HT1080 (cell line): ENCODE results near the gene METRNL. TPM values are rescaled to one million over a fixed set of nuclear protein-coding genes. Genes with fewer than 3 reads are reported as not detected.
"Not testable (repeated sequence)": the region's sequence is repeated elsewhere in the genome, so short reads cannot be mapped to it uniquely, and the experiment has no call there.

ENCODE experiments used
- DNase-seq: peaks from one replicate; pipeline ENCODE4 v3.0.0-alpha.2; 2015; ENCODE audit warnings: low read depth
- polyA plus RNA-seq, 2 experiments: library from polyadenylated mRNA; depleted of rRNA; stranded (reverse); fragments of >200 nt; gene quantifications; 2 replicates each; pipeline ENCODE4 v1.2.3, GENCODE V29; 2015
- total RNA-seq: library from RNA; depleted of rRNA; stranded (reverse); fragments of >200 nt; shearing (Covaris generic); gene quantifications from 2 replicates; pipeline ENCODE4 v1.2.3, GENCODE V29; 2014; rRNA removed

The METRNL gene
- 43.6 and 53.3 TPM in 2 replicates for total RNA-seq
- 54.6 and 67.2 TPM in 2 replicates for polyA plus RNA-seq (2015; cell fraction: cytosol; rRNA removed)
- polyA plus RNA-seq (2015; cell fraction: nucleus; rRNA removed) = 31.9 and 34.8 TPM in 2 replicates

- no peak for DNase-seq
Observed at GRCh38 chr17:83079352-83079747, at the start of gene METRNL. Gene METRNL (plus strand): TSS chr17:83079609. CDS start chr17:83079816, 207 bp downstream.

DNA sequence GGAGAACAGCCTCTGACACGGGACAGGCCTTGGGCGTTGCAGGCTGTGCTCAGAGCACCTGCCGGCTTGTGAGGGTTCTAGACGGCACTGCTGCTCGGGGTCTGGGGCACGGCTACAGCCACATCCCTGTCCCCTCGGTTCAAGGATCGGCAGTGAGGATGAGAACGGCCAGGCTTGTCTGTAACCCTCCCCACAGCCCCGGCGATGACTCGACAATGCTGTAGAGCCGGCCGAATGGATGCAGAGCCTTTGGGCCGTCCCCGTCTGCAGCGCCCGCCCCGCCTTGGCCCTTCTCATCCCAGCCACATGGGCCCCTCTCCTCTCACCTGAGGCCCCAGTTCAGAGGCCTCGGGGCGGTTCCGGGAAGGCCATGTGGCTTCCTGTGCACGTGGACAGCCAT, 49.0 kb upstream of the METRNL start:
- no peak for DNase-seq

- no peak for DNase-seq
Observed at GRCh38 chr17:83031321-83031945, 48.0 kb upstream of the METRNL start.

DNA sequence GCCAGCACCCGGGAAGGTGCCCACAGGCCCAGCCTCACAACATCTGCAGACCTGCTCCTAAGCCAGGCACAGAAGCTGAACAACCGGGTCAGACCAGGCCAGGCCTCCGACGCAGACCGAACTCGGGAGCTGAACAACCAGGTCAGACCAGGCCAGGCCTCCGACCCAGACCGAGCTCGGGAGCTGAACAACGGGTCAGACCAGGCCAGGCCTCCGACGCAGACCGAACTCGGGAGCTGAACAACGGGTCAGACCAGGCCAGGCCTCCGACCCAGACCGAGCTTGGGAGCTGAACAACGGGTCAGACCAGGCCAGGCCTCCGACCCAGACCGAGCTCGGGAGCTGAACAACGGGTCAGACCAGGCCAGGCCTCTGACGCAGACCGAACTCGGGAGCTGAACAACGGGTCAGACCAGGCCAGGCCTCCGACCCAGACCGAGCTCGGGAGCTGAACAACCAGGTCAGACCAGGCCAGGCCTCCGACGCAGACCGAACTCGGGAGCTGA, 47.4 kb upstream of the METRNL start:
- DNase-seq = not testable (repeated sequence)

DNA sequence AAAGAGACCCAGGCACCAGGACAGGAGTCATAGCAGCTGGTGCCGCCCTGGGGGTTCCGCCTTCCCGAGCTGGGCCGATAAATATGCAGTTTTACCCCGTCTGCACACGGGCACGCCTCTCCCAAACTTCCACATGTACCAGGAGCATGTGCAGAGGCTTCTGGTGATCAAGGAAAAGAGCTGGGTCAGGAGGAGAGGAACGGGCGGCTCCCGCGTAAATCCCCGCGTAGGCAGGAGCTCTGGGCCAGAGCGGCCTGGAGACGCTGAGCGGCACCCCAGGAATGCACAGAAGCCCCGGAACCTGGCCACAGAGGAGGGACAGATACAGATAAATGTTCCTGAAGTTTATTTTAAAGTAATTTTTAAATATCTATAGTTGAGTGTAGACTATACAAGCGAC, 46.6 kb upstream of the METRNL start:
- DNase-seq = no peak

GRCh38 chr17:83034525-83034924, 44.9 kb upstream of the METRNL start:
- no peak for DNase-seq

DNA sequence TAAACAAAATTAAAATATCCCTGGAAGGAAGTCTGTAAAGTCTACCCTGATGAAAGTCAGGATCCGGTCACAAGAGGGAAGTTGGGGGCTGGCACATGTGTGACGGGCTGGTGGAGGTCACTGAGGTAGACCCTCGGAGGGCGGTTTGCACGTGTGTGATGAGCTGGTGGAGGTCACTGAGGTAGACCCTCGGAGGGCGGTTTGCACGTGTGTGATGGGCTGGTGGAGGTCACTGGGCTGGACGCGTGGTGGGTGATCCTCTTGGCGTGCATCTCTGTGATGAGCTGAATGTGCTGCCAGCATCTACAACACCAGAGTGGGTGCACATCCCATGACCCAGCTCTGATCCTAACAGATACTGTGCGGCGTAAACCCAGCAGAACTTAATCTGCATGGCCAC, 43.7 kb upstream of the METRNL start:
- DNase-seq = no peak

GRCh38 chr17:83036193-83036592, 43.2 kb upstream of the METRNL start:
- DNase-seq = no peak

DNA sequence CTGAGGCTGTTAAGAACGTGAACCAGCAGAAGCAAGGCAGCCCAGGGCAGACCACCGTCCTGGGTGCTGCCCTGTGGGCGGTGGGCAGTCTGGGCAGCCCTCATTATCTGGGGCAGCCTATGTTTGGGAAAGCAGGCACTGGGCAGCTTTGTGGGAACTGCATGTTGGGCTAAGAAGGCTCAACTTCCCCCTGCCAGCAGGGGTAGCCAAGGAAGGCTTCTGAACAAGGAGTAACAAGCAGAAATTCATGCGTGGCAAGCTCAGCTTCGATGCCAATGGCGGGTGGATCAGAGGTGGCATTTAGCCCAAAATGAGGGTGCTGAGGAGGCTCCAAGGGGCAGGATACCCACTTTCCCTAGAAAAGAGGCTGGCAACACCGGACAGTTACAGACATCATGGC, 42.7 kb upstream of the METRNL start:
- DNase-seq = no peak

GRCh38 chr17:83037084-83037873, 42.1 kb upstream of the METRNL start:
- DNase-seq = no peak

DNA sequence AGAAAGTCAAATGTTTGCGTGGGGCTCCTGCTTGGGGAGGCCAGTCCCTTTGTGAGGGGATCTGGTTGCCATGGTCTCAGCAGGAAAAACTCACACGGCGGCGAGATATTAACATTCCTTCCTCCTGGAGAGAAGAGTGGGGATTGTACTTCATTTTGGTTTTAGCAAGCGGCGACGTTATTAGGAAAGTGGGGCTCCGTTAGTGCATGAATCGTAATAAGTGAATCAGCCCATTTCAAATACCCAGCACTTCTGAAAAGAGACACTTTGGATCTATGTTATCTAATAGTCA, 41.6 kb upstream of the METRNL start:
- DNase-seq = no peak

DNA sequence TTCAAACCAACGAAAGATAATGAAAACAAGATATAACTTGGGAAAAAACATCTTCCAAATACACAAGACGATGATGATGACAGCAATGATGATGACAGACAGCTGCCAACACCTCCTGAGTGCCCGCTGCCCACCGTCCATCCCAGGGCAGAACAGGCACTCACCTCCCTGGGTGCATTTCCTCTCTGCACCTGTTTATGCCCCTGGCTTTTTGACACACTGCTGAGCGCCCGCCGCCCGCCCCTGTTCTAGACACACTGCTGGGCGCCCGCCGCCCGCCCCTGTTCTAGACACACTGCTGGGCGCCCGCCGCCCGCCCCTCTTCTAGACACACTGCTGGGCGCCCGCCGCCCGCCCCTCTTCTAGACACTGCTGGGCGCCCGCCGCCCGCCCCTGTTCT, 40.4 kb upstream of the METRNL start:
- not testable (repeated sequence) for DNase-seq

DNA sequence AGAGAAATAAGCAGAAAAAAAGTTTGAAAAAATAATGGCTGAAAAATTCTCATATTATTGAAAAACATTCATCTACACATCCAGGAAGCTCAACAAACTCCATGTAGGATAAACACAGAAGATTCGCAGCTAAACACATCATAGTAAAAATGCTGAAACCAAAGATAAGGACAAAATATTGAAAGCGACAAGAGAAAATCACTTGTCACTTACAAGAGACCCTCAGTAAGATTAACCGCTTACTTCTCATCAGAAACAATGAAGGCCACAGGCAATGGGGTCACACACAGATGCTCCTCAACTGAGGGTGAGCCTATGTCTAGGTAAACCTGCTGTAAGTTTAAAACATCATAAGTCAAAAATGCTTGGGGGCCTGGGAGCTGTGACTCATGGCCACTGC, 38.1 kb upstream of the METRNL start:
- DNase-seq = peak; percentile 35

DNA sequence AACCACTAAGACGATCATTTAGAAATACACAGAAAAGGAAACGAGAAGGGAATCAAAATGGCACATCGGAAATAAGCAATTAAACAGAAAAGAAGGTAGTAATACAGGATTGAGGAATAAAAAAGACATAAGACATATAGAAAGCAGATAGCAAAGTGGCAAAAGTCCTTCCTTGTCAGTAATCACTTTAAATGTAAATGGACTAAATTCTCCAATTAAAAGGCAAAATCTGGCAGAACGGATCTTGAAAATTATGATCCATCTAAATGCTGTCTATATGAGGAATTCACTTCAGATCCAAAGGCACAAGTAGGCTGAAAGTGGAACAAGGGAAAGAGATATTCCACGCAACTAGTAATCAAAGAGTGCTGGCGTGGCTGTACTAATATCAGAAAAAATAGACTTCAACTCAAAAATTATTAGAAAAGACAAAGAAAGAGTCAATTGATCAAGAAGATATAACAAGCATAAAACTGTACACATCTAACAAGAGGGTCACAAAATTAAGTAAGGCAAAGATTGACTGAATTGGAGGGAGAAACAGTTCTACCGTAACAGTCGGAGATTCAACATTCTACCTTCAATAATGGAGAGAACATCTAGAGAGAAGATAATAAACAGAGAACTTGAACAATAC, 36.8 kb upstream of the METRNL start:
- no peak for DNase-seq

DNA sequence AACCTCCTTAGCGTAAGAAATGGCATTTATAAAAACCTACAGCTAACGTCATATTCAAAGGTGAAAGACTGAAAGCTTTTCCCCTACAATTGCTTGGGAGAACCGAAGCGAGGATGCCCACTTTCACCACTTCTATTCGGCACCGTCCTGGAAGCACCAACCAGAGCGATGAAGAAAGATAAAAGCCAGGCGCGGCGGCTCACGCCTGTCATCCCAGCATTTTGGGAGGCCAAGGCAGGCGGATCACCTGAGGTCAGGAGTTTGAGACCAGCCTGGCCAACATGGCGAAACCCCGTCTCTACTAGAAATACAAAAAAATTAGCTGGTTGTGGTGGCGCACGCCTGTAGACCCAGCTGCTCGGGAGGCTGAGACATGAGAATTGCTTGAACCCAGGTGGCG, 34.9 kb upstream of the METRNL start:
- not testable (repeated sequence) for DNase-seq

GRCh38 chr17:83046448-83047181, 32.8 kb upstream of the METRNL start:
- no peak for DNase-seq

DNA sequence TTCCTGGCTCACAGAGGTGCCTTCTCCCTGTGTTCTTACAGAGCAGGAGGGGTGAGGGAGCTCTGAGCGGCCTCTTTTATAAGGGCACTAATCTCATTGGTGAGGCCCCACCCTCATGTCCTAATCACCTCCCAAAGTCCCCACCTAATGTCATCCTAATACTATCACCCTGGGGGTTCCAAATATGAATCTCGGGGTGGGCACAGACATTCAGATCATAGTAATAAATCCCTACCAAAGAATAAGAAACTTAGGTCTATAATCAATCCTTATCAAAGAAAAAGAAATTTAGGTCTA, 32.3 kb upstream of the METRNL start:
- no peak for DNase-seq

- not testable (repeated sequence) for DNase-seq
Observed at GRCh38 chr17:83047818-83048475, 31.5 kb upstream of the METRNL start.

- no peak for DNase-seq
Observed at GRCh38 chr17:83050651-83051395, 28.6 kb upstream of the METRNL start.
